ENCODE measurements around the gene PROM1.

Gene PROM1

GRCh38 chr4:16025268-16025667 is 58.6 kb downstream of the PROM1 start:
- DNase-seq (ENCODE audit: low spot score): no peak

GRCh38 chr4:16023776-16024408 is 59.9 kb downstream of the PROM1 start:
- DNase-seq (ENCODE audit: low spot score): no peak

- DNase-seq (ENCODE audit: low spot score): no peak
Measured at GRCh38 chr4:16021804-16022560, 61.8 kb downstream of the PROM1 start.

GRCh38 chr4:16019649-16020048 is 64.2 kb downstream of the PROM1 start:
- no peak for DNase-seq (ENCODE audit: low spot score)

GRCh38 chr4:16018841-16019240 is 65.0 kb downstream of the PROM1 start:
- no peak for DNase-seq (ENCODE audit: low spot score)

- no peak for DNase-seq (ENCODE audit: low spot score)
Measured at GRCh38 chr4:16018061-16018676, 65.7 kb downstream of the PROM1 start.

GRCh38 chr4:16016536-16016935 is 67.3 kb downstream of the PROM1 start:
- DNase-seq (ENCODE audit: low spot score): no peak

- no peak for DNase-seq (ENCODE audit: low spot score)
Measured at GRCh38 chr4:16011173-16011572, 72.7 kb downstream of the PROM1 start.

- no peak for DNase-seq (ENCODE audit: low spot score)
Measured at GRCh38 chr4:16009153-16009552, 74.7 kb downstream of the PROM1 start.

- no peak for DNase-seq (ENCODE audit: low spot score)
Measured at GRCh38 chr4:16007471-16008095, 76.2 kb downstream of the PROM1 start.

- no peak for DNase-seq (ENCODE audit: low spot score)
Measured at GRCh38 chr4:16006771-16007446, 76.9 kb downstream of the PROM1 start.

- DNase-seq (ENCODE audit: low spot score): no peak
Measured at GRCh38 chr4:16005676-16006075, 78.1 kb downstream of the PROM1 start.

GRCh38 chr4:16001484-16001858 is 82.4 kb downstream of the PROM1 start:
- DNase-seq (ENCODE audit: low spot score): peak; percentile 76

GRCh38 chr4:16000708-16001483 is 82.9 kb downstream of the PROM1 start:
- DNase-seq (ENCODE audit: low spot score): no peak

- DNase-seq (ENCODE audit: low spot score): no peak
Measured at GRCh38 chr4:15996773-15997172, 87.0 kb downstream of the PROM1 start.

- no peak for DNase-seq (ENCODE audit: low spot score)
Measured at GRCh38 chr4:15995826-15996225, 88.0 kb downstream of the PROM1 start.

- DNase-seq (ENCODE audit: low spot score): no peak
Measured at GRCh38 chr4:15992167-15992485, 91.7 kb downstream of the PROM1 start.

- no peak for DNase-seq (ENCODE audit: low spot score)
Measured at GRCh38 chr4:15990570-15991285, 93.1 kb downstream of the PROM1 start.

- DNase-seq (ENCODE audit: low spot score): no peak
Measured at GRCh38 chr4:15989424-15989823, 94.4 kb downstream of the PROM1 start.

GRCh38 chr4:15988222-15988621 is 95.6 kb downstream of the PROM1 start:
- no peak for DNase-seq (ENCODE audit: low spot score)

GRCh38 chr4:15986907-15987306 is 96.9 kb downstream of the PROM1 start:
- DNase-seq (ENCODE audit: low spot score): no peak

All from globus pallidus (tissue), 1 donor.